ENCODE results near the gene AADAC.

- TF ChIP-seq CTCF (IDR thresholded peaks at IDR 0.05) (no peak), POLR2A (IDR thresholded peaks at IDR 0.05) (no peak)
These were observed 45.3 kb downstream of the AADAC start for GRCh38 chr3:151859233-151859673.
